Fibroblast of skin of right quadriceps (primary cell): ENCODE measurements around the gene AGBL3.

Experiments
- DNase-seq: peaks from one replicate; pipeline ENCODE4 v3.0.0-alpha.2; 2013

The AGBL3 gene

DNA sequence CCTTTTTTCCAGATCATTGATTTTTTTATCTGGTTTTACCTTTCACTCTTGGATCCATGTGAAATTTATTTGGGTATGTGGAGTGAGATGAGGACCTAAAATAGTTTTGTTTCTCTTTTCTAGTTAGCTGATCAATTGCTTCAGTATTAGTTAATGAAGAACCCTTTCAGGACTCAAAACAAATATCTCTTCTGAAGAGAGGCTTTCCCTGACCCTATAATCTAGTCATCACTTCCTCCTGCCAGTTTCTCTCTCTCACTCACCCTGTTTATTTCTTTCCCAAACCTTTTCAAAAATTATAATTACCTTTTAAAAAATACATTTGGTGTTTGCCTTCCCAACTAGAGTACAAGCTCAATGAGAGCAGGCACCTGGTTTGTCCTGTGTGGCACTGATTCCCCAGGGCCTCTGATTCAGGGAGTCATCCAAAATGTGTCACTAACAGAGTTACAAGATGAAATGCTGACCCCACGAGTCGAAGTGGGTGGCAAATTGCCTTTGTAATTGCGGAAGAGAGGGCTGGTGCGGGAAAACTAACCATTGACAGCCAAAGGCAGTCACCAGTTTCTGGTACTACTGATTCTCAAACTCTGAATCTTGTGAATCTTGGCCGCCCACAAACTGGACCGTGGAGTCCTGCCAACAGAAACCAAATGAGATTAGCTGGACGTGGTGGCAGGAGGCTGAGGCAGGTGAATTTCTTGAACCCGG lies 163.9 kb downstream of the AGBL3 start:
- DNase-seq = no peak

GRCh38 chr7:135151132-135151531 lies 164.8 kb downstream of the AGBL3 start:
- DNase-seq = no peak

DNA sequence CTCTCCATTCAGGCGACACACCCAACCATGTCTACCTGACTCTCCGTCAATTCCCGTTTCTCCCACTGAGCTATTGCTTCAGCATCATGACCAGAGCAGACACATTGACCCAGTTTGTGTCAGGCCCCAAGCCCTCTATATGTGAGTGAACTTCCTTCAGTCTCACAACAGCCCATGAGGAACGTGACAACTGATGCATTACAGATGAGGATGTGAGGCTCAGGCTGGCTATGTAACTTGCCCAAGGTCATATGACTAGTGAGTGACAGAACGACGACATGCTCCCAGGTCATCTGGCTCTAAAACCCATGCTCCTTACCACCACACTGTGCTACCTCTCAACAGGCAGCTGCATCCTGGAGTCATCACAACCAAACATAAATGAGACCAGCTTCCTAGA lies 165.2 kb downstream of the AGBL3 start:
- no peak for DNase-seq

GRCh38 chr7:135152442-135152841 lies 166.1 kb downstream of the AGBL3 start:
- DNase-seq = no peak

GRCh38 chr7:135154734-135155133 lies 168.4 kb downstream of the AGBL3 start:
- no peak for DNase-seq

- no peak for DNase-seq
Observed at GRCh38 chr7:135156290-135156689, 170.0 kb downstream of the AGBL3 start.

DNA sequence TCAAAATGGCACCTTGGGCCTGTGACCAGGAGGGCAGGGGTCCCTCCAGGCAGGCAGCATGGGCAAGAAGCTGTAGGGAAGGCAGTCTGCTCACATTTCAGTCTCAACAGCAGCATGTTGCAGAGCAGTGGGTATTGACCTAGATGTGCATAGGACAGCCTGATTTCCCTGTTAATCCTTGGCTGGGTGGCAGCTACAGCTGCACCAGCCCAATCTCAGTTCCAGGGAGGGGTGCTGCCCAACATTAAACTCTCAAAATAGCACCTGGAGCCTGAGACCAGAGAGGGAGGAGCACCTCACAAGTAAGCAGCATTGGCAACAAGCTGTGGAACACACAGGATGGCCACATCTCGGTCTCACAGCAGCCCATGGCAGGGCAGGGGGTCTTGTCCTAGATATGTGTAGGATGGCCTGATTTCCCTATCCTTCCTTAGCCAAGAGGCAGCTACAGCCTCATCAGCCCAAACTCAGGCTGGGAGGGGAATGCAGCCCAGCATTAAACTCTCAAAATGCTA lies 171.9 kb downstream of the AGBL3 start:
- no peak for DNase-seq

DNA sequence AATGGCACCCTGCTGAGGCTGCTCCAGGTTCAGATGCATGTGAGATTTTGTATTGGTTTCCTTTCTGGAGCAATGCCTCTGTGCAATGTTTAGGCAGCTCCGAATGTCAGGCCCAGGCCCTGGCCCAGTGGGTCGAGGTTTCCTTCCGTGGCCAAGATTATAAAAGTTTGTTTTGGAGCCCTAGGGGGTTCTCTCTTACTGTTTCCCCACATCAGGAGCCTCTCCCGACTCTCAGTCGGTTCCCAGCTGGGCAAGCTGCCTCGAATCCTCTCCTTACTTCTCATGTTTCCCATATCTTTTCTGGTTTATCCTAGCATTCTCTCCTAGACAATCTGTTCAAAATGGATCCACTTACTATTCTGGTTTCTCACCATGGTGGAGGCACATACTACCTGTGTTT lies 172.6 kb downstream of the AGBL3 start:
- DNase-seq = no peak

DNA sequence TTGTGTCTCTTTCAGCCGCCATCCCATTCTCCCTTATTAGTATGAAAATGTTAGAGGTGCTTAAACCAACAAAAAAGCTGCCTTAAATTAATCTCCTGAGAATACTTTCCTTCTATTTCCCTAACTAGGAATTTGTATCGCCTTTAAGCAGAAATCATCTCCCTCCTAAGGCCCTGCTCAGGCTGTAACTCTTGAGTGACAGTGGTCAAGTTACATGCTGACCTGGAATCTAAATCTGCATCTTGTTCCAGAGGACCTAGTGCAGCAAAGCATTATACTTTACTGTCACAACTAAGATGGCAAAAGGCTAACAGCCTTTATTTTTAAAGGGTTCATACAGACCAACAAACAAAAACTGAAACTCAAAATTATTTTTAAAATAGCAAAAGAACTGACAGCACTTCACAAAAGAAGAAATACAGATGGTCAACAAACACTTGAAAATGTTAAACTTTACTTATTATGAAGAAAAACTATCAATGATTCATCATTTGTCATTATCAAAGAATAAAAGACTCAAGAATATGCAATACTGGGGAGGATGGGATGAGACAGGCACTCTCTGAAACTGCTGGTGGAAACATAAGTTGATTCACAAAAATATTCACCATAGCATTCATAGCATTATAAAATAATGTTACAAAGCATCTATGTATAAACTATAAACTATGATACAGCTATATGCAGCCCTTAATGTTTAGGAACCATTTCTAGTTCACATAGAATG lies 173.2 kb downstream of the AGBL3 start:
- no peak for DNase-seq

- no peak for DNase-seq
Observed at GRCh38 chr7:135160098-135160857, 174.0 kb downstream of the AGBL3 start.

DNA sequence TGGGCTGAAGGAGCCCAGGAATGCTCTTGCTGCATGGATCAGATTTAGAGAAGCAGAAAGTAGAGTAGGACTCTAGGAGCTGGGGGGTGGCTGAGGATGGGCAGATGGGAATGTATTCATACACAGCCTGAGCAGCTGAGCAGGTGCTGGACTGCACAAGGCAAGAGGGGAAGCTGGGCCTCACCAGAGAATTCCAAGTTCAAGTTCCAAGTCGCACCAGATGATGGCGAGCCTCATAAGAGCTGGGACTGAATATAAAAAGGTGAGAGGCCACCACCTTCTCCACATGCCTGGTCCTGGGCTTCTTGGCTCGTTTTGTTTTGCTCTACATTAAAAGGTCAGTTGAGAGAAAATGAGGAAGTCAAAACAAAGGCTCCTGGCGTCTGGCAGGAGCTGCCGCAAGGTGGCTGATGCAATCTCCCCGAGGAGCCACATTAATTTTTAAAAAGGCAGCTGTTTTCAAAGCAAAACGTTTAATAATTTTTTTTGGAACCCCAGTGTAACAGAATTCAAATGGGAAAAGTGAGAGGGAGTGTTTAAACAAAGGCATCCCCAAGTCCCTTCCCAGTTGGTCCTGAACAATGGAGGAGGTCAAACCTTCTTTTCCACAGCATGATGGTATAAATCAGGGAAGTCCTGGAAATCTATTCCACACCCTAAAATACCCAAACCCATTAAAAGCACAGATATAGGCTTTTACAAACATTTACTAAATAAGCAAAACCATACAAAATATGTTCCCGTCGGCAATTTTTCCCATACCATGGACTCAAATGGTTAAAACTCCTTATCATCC lies 174.7 kb downstream of the AGBL3 start:
- no peak for DNase-seq

- no peak for DNase-seq
Observed at GRCh38 chr7:135161669-135162068, 175.4 kb downstream of the AGBL3 start.

GRCh38 chr7:135162382-135163001 lies 176.2 kb downstream of the AGBL3 start:
- no peak for DNase-seq

DNA sequence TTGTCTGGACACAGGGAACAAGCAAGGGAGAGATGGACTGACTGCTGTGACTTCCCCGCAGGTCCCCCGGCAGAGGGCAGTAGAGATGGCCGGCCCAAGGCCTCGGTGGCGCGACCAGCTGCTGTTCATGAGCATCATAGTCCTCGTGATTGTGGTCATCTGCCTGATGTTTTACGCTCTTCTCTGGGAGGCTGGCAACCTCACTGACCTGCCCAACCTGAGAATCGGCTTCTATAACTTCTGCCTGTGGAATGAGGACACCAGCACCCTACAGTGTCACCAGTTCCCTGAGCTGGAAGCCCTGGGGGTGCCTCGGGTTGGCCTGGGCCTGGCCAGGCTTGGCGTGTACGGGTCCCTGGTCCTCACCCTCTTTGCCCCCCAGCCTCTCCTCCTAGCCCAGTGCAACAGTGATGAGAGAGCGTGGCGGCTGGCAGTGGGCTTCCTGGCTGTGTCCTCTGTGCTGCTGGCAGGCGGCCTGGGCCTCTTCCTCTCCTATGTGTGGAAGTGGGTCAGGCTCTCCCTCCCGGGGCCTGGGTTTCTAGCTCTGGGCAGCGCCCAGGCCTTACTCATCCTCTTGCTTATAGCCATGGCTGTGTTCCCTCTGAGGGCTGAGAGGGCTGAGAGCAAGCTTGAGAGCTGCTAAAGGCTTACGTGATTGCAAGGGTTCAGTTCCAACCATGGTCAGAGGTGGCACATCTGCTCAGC lies 178.2 kb downstream of the AGBL3 start:
- DNase-seq = no peak

GRCh38 chr7:135165862-135166261 lies 179.6 kb downstream of the AGBL3 start:
- DNase-seq = no peak

DNA sequence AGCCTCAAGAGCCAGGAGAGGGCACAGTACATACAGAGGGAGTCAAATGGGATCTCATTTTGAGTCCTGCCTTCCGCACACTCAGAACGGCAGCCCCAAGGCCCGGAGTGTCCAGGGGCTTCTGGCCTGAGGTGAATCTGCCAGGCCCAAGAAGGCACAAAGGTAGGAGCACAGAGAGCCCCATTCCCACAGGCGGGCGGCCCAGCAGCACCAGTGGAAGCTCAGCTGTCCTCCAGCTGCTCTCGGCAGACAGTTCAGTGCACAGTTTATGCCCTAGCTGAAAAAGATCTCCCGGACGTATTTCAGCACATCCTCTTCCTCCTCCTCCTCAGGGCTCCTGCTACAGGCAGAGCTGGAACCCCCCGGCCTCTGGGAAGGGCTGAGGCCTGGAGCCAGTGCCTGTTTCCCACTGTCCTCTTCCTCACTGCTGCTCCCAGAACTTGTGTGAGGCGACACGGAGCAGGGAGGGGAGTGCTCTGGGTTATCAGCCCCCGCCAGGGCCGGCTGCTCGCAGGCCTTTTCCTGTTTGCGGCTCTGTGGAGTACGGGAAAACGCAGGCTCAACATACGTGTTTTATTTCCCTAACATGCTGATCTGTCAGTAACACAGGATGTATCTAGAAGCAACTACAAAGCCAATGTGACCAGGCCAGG lies 180.2 kb downstream of the AGBL3 start:
- DNase-seq = no peak

DNA sequence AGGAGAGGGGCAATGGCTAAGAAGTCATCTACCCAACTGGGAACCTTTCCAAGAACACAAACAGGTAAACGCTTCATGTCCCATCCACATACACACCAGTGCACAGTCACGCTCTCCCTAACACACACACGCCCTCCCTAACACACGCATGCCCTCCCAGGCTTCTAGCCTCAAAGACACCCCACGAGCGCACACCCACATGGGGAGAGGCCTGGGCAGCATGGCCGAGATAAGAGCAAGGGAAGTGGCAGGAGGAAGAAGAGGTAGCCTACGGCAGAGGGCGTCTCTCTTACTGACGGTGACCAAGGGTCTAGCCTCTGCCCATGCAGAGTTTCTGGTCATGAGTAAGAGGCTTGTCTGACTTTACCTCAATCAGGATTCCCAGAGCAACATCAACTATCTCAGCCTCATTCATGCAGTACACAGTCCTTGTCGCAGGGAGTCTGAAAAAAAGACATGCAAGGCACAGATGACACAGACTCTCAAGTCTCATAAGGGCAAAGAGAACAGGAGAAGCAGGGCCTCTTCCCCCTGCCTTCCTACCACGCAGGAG lies 181.1 kb downstream of the AGBL3 start:
- no peak for DNase-seq

DNA sequence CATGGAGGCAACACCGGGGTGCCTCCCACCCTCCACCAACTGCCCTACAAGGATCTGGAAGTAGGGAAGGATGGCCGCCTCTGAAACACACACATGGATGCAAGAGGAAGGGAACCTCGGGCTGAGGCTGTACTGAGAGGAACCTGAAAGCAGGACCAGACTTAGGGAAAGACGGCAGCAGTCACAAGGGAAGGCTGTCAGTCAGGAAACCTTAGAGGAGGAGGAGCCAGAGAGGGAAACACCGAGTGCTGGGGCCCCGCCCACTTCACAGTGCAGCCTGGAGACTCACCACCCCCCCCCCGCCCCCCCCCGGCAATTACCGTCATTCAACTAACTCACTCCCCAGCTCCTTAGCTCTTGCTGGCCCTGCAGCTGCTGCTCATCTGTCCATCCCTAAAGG lies 181.7 kb downstream of the AGBL3 start:
- no peak for DNase-seq

GRCh38 chr7:135168489-135169140 lies 182.3 kb downstream of the AGBL3 start:
- no peak for DNase-seq
